GM23338 (cell line): ENCODE measurements around the gene ASAP2. TPM values are rescaled to one million over a fixed set of nuclear protein-coding genes. Genes with fewer than 3 reads are reported as not detected.

Experiments
- ATAC-seq: fragments of 200-7000 bp; cut with Tn5 transposase; 3 replicates; pipeline ENCODE4 v1.9.1; 2020
- DNase-seq: peaks from one replicate; pipeline ENCODE4 v3.0.0-alpha.2; 2015; ENCODE audit warnings: low spot score
- H2AFZ ChIP-seq: fragments of 200-600 bp; sonication (generic); 2 replicates; pipeline ENCODE4 v1.8.0; 2016; ENCODE audit warnings: antibody characterized with exemption, mild to moderate bottlenecking, moderate library complexity
- H3F3A ChIP-seq: fragments of 200-600 bp; sonication (generic); replicated peaks from 2 replicates; pipeline ENCODE4 v1.8.0; 2017; ENCODE audit warnings: antibody characterized with exemption, mixed run types, low read depth
- H3K27ac ChIP-seq: fragments of 200-600 bp; sonication (generic); 2 replicates; pipeline ENCODE4 v1.6.1; 2016; ENCODE audit warnings: low read depth
- H3K27me3 ChIP-seq: fragments of 200-600 bp; sonication (generic); 2 replicates; pipeline ENCODE4 v1.8.0; 2016; ENCODE audit warnings: mild to moderate bottlenecking, mixed run types, moderate library complexity; ENCODE audit not compliant: insufficient read depth
- H3K36me3 ChIP-seq: fragments of 200-600 bp; sonication (generic); 2 replicates; pipeline ENCODE4 v1.8.0; 2016; ENCODE audit warnings: mild to moderate bottlenecking; ENCODE audit not compliant: insufficient read depth
- H3K4me1 ChIP-seq: fragments of 200-600 bp; sonication (generic); 2 replicates; pipeline ENCODE4 v1.8.0; 2016; ENCODE audit warnings: mild to moderate bottlenecking, moderate library complexity; ENCODE audit not compliant: insufficient read depth
- H3K4me2 ChIP-seq: fragments of 200-600 bp; sonication (generic); 2 replicates; pipeline ENCODE4 v1.7.1; 2017; ENCODE audit warnings: mixed run types
- H3K4me3 ChIP-seq: fragments of 200-600 bp; sonication (generic); 2 replicates; pipeline ENCODE4 v1.6.1; 2016; ENCODE audit warnings: mixed run types
- H3K79me2 ChIP-seq: fragments of 200-600 bp; sonication (generic); replicated peaks from 2 replicates; pipeline ENCODE4 v1.8.0; 2017; ENCODE audit warnings: mild to moderate bottlenecking; ENCODE audit not compliant: insufficient read depth
- H3K9me2 ChIP-seq: fragments of 200-600 bp; sonication (generic); 2 replicates; pipeline ENCODE4 v1.8.0; 2017; ENCODE audit not compliant: insufficient read depth
- H4K20me1 ChIP-seq: fragments of 200-600 bp; sonication (generic); replicated peaks from 2 replicates; pipeline ENCODE4 v1.8.0; 2017; ENCODE audit warnings: mild to moderate bottlenecking; ENCODE audit not compliant: insufficient read depth
- H3K27ac Mint-ChIP-seq: 2 replicates; pipeline ENCODE4 v1.8.0; 2020; ENCODE audit warnings: inconsistent platforms, mild to moderate bottlenecking, moderate library complexity, mixed read lengths
- H3K27me3 Mint-ChIP-seq: 3 replicates; pipeline ENCODE4 v1.8.0; 2022; ENCODE audit warnings: low read depth, mild to moderate bottlenecking, moderate library complexity, mixed read lengths, inconsistent platforms; ENCODE audit not compliant: insufficient read depth, poor library complexity
- H3K36me3 Mint-ChIP-seq: 3 replicates; pipeline ENCODE4 v1.8.0; 2021; ENCODE audit warnings: low read depth, mild to moderate bottlenecking, inconsistent platforms, moderate library complexity, mixed read lengths
- H3K4me1 Mint-ChIP-seq: 3 replicates; pipeline ENCODE4 v1.8.0; 2020; ENCODE audit warnings: mild to moderate bottlenecking, inconsistent platforms, mixed read lengths
- H3K4me3 Mint-ChIP-seq: 3 replicates; pipeline ENCODE4 v1.8.0; 2021; ENCODE audit warnings: moderate library complexity, mild to moderate bottlenecking, inconsistent platforms, mixed read lengths
- H3K9me3 Mint-ChIP-seq: 3 replicates; pipeline ENCODE4 v1.8.0; 2020; ENCODE audit warnings: moderate library complexity, mild to moderate bottlenecking, inconsistent platforms, mixed read lengths
- CREB1 ChIP-seq: fragments of 250-450 bp; sonication (Bioruptor Pico); IDR thresholded peaks from 2 replicates; pipeline ENCODE4 v1.5.0; 2020; ENCODE audit warnings: low read depth, mild to moderate bottlenecking, moderate library complexity
- ETS1 ChIP-seq: IDR thresholded peaks from 2 replicates; pipeline ENCODE4 v1.6.1; 2016; ENCODE audit warnings: antibody characterized with exemption
- EZH2 ChIP-seq: fragments of 200-600 bp; sonication (generic); IDR thresholded peaks from one replicate; pipeline ENCODE4 v1.8.0; 2017; ENCODE audit warnings: antibody characterized with exemption, mild to moderate bottlenecking, low read depth; ENCODE audit not compliant: unreplicated experiment
- EZH2phosphoT487 ChIP-seq: fragments of 200-600 bp; sonication (generic); IDR thresholded peaks from one replicate; pipeline ENCODE4 v1.8.1; 2018; ENCODE audit warnings: antibody characterized with exemption; ENCODE audit not compliant: unreplicated experiment
- JUNB ChIP-seq: IDR thresholded peaks from one replicate; pipeline ENCODE4 v1.6.1; 2016; ENCODE audit warnings: antibody characterized with exemption; ENCODE audit not compliant: unreplicated experiment
- NANOG ChIP-seq: IDR thresholded peaks from 2 replicates; pipeline ENCODE4 v1.6.1; 2016; ENCODE audit warnings: antibody characterized with exemption, borderline replicate concordance
- REST ChIP-seq: IDR thresholded peaks from one replicate; pipeline ENCODE4 v1.6.1; 2018; ENCODE audit warnings: antibody characterized with exemption; ENCODE audit not compliant: unreplicated experiment
- STAT1 ChIP-seq: IDR thresholded peaks from one replicate; pipeline ENCODE4 v1.6.1; 2016; ENCODE audit warnings: antibody characterized with exemption; ENCODE audit not compliant: unreplicated experiment
- ZNF331 ChIP-seq: fragments of 250-450 bp; sonication (Bioruptor Pico); IDR thresholded peaks from 2 replicates; pipeline ENCODE4 v1.5.0; 2020; ENCODE audit warnings: low read depth, mild to moderate bottlenecking, moderate library complexity
- polyA plus RNA-seq: library from polyadenylated mRNA; unstranded; fragments of >200 nt; fragmentation: Nextera tagmentation; extraction: Ambion mirVana; gene quantifications from 2 replicates; pipeline ENCODE4 v1.2.1, GENCODE V29; 2016
- total RNA-seq: library from RNA; depleted of rRNA; stranded (reverse); fragments of >200 nt; shearing (Covaris generic); gene quantifications from 2 replicates; pipeline ENCODE4 v1.2.3, GENCODE V29; 2014
- TF ChIP-seq, protein P1 (sequence below): fragments of 250-450 bp; sonication (Bioruptor Pico); IDR thresholded peaks from 2 replicates; pipeline ENCODE4 v1.5.0; 2020; ENCODE audit warnings: mild to moderate bottlenecking, moderate library complexity

ASAP2 gene
- total and polyA plus RNA-seq, 2 experiments from 2014 or later = 2.6 to 15.6 TPM

DNA sequence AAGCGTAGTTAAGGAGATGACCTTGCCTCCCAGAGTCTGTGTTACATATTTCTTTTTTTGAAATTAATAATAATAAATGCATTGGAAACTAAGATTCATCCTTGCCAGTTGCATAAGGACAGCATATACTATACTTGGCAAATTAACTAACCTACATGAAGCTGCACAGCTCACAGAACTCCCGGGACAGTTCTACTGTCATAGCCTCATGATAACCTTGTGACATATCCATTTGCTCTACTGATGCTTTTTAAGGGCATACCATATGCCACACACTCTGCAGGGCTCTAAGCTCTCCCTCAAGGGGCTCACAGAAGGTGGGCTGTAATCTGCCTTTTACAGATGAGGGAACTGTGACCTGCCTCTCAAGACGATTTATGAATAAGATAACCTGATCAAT is 212.9 kb downstream of the ASAP2 start:
- TF ChIP-seq CREB1 (CRISPR knock-in tag) = no peak
- no peak for TF ChIP-seq STAT1
- no peak for TF ChIP-seq JUNB
- no peak for TF ChIP-seq REST
- no peak for TF ChIP-seq ETS1
- no peak for TF ChIP-seq ZNF331 (CRISPR knock-in tag)
- TF ChIP-seq NANOG = no peak
- TF ChIP-seq, protein P1, sequence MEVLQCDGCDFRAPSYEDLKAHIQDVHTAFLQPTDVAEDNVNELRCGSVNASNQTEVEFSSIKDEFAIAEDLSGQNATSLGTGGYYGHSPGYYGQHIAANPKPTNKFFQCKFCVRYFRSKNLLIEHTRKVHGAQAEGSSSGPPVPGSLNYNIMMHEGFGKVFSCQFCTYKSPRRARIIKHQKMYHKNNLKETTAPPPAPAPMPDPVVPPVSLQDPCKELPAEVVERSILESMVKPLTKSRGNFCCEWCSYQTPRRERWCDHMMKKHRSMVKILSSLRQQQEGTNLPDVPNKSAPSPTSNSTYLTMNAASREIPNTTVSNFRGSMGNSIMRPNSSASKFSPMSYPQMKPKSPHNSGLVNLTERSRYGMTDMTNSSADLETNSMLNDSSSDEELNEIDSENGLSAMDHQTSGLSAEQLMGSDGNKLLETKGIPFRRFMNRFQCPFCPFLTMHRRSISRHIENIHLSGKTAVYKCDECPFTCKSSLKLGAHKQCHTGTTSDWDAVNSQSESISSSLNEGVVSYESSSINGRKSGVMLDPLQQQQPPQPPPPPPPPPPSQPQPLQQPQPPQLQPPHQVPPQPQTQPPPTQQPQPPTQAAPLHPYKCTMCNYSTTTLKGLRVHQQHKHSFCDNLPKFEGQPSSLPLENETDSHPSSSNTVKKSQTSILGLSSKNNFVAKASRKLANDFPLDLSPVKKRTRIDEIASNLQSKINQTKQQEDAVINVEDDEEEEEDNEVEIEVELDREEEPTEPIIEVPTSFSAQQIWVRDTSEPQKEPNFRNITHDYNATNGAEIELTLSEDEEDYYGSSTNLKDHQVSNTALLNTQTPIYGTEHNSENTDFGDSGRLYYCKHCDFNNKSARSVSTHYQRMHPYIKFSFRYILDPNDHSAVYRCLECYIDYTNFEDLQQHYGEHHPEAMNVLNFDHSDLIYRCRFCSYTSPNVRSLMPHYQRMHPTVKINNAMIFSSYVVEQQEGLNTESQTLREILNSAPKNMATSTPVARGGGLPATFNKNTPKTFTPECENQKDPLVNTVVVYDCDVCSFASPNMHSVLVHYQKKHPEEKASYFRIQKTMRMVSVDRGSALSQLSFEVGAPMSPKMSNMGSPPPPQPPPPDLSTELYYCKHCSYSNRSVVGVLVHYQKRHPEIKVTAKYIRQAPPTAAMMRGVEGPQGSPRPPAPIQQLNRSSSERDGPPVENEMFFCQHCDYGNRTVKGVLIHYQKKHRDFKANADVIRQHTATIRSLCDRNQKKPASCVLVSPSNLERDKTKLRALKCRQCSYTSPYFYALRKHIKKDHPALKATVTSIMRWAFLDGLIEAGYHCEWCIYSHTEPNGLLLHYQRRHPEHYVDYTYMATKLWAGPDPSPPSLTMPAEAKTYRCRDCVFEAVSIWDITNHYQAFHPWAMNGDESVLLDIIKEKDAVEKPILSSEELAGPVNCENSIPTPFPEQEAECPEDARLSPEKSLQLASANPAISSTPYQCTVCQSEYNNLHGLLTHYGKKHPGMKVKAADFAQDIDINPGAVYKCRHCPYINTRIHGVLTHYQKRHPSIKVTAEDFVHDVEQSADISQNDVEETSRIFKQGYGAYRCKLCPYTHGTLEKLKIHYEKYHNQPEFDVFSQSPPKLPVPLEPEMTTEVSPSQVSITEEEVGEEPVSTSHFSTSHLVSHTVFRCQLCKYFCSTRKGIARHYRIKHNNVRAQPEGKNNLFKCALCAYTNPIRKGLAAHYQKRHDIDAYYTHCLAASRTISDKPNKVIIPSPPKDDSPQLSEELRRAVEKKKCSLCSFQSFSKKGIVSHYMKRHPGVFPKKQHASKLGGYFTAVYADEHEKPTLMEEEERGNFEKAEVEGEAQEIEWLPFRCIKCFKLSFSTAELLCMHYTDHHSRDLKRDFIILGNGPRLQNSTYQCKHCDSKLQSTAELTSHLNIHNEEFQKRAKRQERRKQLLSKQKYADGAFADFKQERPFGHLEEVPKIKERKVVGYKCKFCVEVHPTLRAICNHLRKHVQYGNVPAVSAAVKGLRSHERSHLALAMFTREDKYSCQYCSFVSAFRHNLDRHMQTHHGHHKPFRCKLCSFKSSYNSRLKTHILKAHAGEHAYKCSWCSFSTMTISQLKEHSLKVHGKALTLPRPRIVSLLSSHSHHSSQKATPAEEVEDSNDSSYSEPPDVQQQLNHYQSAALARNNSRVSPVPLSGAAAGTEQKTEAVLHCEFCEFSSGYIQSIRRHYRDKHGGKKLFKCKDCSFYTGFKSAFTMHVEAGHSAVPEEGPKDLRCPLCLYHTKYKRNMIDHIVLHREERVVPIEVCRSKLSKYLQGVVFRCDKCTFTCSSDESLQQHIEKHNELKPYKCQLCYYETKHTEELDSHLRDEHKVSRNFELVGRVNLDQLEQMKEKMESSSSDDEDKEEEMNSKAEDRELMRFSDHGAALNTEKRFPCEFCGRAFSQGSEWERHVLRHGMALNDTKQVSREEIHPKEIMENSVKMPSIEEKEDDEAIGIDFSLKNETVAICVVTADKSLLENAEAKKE (CRISPR knock-in tag) = no peak
- no peak for TF ChIP-seq EZH2
- no peak for TF ChIP-seq EZH2phosphoT487
- H3K79me2 ChIP-seq = peaks cover 47% of the 10 kb centered on the region
- H3K9me3 Mint-ChIP-seq = no peaks in the 10 kb centered on the region

More for the DNA sequence above, 212.9 kb downstream of the ASAP2 start:
- no peaks in the 10 kb centered on the region for H3K9me2 ChIP-seq
- Mint-ChIP-seq H3K4me1 (peaks cover 9% of the 10 kb centered on the region), H3K36me3 (no peaks in the 10 kb centered on the region), H3K27me3 (peaks cover 15% of the 10 kb centered on the region), H3K4me3 (no peak overlapping the region), H3K27ac (no peak overlapping the region)
- peaks cover 7% of the 10 kb centered on the region for H3K4me1 ChIP-seq
- H2AFZ ChIP-seq = no peak overlapping the region
- H3K4me2 ChIP-seq = no peak overlapping the region
- no peak overlapping the region for H3K27ac ChIP-seq
- no peaks in the 10 kb centered on the region for H3K27me3 ChIP-seq
- no peak overlapping the region for H3K4me3 ChIP-seq
- ATAC-seq (no peak), DNase-seq (no peak)
- H3K36me3 ChIP-seq = no peaks in the 10 kb centered on the region; the same call in 1 of the 2 replicates
- H4K20me1 ChIP-seq = peaks cover 16% of the 10 kb centered on the region; the same call in 1 of the 2 replicates
- 0 out of 2 replicates have a peak, but pooled peaks cover 3% of the 10 kb centered on the region for H3F3A ChIP-seq
